NOMO-1 treated with dmso at 0.1 percent for 144 hours (cell line): ENCODE measurements around the gene CPNE7.

Experiments
- DNase-seq: peaks from one replicate; lab custom pipeline; 2025; ENCODE audit not compliant: unreplicated experiment; lab: John Stamatoyannopoulos, UW

The CPNE7 gene

GRCh38 chr16:89549007-89549700 lies 26.4 kb upstream of the CPNE7 start:
- DNase-seq = no peak

GRCh38 chr16:89550421-89551007 lies 25.0 kb upstream of the CPNE7 start:
- no peak for DNase-seq

- no peak for DNase-seq
Observed at GRCh38 chr16:89552329-89552728, 23.2 kb upstream of the CPNE7 start.

GRCh38 chr16:89552913-89553312 lies 22.6 kb upstream of the CPNE7 start:
- no peak for DNase-seq

- DNase-seq = no peak
Observed at GRCh38 chr16:89553733-89554132, 21.8 kb upstream of the CPNE7 start.

- no peak for DNase-seq
Observed at GRCh38 chr16:89554343-89554742, 21.2 kb upstream of the CPNE7 start.

GRCh38 chr16:89555265-89555664 lies 20.3 kb upstream of the CPNE7 start:
- no peak for DNase-seq

GRCh38 chr16:89555780-89556179 lies 19.8 kb upstream of the CPNE7 start:
- DNase-seq = no peak

GRCh38 chr16:89556750-89557689 lies 18.5 kb upstream of the CPNE7 start:
- DNase-seq = peak; percentile 27

- no peak for DNase-seq
Observed at GRCh38 chr16:89557690-89558490, 17.7 kb upstream of the CPNE7 start.

- DNase-seq = peak; percentile 91
Observed at GRCh38 chr16:89560378-89561141, 15.0 kb upstream of the CPNE7 start, which contains the start of gene RPL13. Gene RPL13 (plus strand): TSS chr16:89560682. CDS start chr16:89560960, 278 bp downstream.

GRCh38 chr16:89561142-89561883 lies 14.2 kb upstream of the CPNE7 start:
- DNase-seq = no peak

GRCh38 chr16:89561884-89562599 lies 13.5 kb upstream of the CPNE7 start:
- DNase-seq = no peak

GRCh38 chr16:89562939-89563338 lies 12.6 kb upstream of the CPNE7 start:
- no peak for DNase-seq

- DNase-seq = no peak
Observed at GRCh38 chr16:89563639-89564392, 11.7 kb upstream of the CPNE7 start.

GRCh38 chr16:89564476-89565255 lies 10.9 kb upstream of the CPNE7 start:
- DNase-seq = no peak

GRCh38 chr16:89565256-89565505 lies 10.4 kb upstream of the CPNE7 start:
- DNase-seq = no peak
